ENCODE results near the gene TSPAN8. TPM values are rescaled to one million over a fixed set of nuclear protein-coding genes. Genes with fewer than 3 reads are reported as not detected.

The TSPAN8 gene
- total RNA-seq, 2 experiments from 2014 or later = not detected

- Mint-ChIP-seq H3K4me3 (no peak overlapping the region), H3K4me1 (no peaks in the 10 kb centered on the region), H3K36me3 (ENCODE audit: low read depth) (no peaks in the 10 kb centered on the region), H3K27ac (no peak overlapping the region), H3K9me3 (no peaks in the 10 kb centered on the region), H3K27me3 (no peaks in the 10 kb centered on the region)
- ChIA-PET CTCF (no interaction called here), POLR2A (no interaction called here)
- no peak for DNase-seq
Observed at GRCh38 chr12:71085575-71085974, 72.2 kb downstream of the TSPAN8 start.

GRCh38 chr12:71075743-71076142 is 82.1 kb downstream of the TSPAN8 start:
- Mint-ChIP-seq H3K4me1 (no peaks in the 10 kb centered on the region), H3K9me3 (no peaks in the 10 kb centered on the region), H3K4me3 (no peak overlapping the region), H3K27ac (no peak overlapping the region), H3K36me3 (ENCODE audit: low read depth) (no peaks in the 10 kb centered on the region), H3K27me3 (no peaks in the 10 kb centered on the region)
- ChIA-PET CTCF (no interaction called here), POLR2A (no interaction called here)
- DNase-seq = no peak

Other genes starting within 250 kb of the TSPAN8 start
- gene PTPRR, start 237.3 kb downstream of the TSPAN8 start, total RNA-seq = not detected